HG03039 (cell line): ENCODE results near the gene ANKRD34A.

ENCODE experiments used
- ATAC-seq: cut with Tn5 transposase; IDR thresholded peaks from one replicate; pipeline ENCODE4 v1.9.1; 2021; ENCODE audit warnings: mild to moderate bottlenecking, moderate library complexity; ENCODE audit not compliant: unreplicated experiment

The ANKRD34A gene

GRCh38 chr1:145974721-145975120 is 10.3 kb upstream of the ANKRD34A start:
- no peak for ATAC-seq

- ATAC-seq, result no peak
Observed at GRCh38 chr1:145972580-145972979, 8.2 kb upstream of the ANKRD34A start.

- no peak for ATAC-seq
Observed at GRCh38 chr1:145967288-145967687, 2.9 kb upstream of the ANKRD34A start.

GRCh38 chr1:145965119-145965744 is 857 bp upstream of the ANKRD34A start:
- no peak for ATAC-seq

DNA sequence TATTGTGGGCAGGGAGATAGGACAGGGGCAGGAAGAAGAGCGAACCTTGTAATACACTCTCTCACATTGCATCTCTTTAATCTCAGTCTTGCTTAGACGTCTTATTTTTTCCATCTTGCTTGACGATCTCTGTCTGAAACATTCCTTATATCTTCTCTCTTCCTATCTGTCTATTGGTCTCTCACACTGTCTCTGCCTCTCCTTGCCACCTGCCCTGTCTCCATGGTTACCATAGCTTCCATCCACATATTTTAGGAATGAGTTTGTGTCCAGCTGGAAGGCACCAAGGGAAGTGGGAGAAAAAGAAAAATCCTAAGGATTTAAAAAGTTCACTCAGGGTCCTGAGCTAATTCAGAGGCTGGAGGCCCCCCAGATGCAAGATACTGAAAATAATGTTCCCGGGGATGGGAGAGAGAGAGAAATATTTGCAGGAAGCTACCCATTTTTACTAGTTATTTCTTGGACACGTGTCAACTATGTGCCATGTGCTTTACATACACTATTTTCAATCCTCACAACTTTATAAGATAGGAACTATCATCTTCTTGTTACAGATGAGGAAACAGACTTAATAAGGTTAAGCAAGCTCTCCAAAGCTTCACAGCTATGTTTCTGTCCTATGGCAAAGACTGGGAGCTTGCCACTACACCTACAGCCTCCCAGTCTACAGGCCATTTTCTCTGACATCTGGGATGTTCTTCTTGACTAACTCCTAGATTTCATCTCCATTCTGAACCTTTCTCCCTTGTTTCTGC is 933 bp downstream of the ANKRD34A start:
- no peak for ATAC-seq

GRCh38 chr1:145962157-145963102 is 1.9 kb downstream of the ANKRD34A start:
- ATAC-seq, result no peak

DNA sequence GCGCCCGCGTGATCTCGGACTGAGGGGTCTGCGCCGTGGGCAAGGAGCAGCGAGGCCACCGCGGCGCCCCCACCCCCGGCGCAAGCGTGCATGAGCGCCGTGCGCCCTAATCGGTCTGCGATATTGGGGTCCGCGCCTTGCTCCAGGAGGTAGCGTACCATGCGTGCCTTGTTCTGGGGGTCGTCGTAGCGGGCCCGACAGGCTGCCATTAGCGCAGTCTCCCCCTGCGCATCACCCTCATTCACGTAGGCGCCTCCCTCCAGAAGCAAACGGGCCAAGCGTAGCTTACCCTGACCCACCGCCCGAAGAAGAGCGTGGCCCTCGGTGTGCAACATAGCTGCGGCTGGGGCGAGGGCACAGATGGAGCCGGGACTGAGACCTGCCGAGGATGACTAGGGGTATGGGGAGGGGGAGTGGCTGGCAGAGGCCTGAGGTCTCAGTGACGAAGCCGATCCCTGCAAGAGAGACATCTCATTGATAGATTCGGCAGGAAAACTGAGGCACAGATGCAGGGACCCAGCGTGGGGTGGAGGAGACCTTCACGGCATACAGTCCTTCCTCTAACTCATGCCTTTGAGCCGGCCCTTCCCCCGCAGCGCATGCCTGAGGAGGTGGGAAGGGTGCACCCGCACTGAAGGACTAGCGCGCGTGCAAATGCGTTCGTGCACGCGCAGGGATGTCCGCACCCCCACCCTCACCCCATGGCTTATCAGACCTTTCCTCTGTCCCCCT is 2.8 kb downstream of the ANKRD34A start:
- no peak for ATAC-seq

- ATAC-seq, result no peak
Observed at GRCh38 chr1:145961109-145961424, 3.3 kb downstream of the ANKRD34A start.

DNA sequence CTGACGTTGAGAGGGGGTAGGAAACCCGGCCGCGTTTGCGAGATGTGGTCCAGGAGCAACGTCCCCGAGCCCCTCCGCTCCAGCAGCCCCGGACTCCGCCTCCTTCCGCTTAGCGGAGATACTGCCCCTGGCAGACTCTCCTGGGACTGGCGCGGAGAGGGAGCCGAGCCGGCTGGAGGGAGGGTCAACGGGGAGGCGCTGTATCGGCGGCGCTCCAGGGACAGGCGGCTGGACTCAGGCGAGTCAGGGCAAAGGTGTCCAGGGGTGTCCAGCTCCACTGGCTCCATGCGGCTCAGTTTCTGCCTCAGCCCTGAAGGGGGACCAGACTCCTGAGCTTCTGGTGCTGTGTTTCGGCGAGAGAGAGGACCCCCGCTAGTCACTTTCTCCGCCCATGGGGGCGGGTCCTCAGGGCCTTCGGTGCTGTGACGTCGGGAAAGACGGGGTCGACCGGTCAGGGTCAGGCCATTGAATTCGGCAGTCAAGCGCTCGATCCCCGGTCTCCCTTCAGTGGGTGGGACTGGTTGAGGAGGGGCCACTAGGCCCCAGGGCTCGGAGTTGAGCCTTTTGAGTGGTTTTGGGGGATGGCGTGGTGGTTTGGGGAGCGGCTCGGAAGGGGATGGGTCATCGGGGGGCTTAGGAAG is 3.8 kb downstream of the ANKRD34A start:
- no peak for ATAC-seq

- ATAC-seq, result no peak
Observed at GRCh38 chr1:145959957-145960467, 4.4 kb downstream of the ANKRD34A start.

DNA sequence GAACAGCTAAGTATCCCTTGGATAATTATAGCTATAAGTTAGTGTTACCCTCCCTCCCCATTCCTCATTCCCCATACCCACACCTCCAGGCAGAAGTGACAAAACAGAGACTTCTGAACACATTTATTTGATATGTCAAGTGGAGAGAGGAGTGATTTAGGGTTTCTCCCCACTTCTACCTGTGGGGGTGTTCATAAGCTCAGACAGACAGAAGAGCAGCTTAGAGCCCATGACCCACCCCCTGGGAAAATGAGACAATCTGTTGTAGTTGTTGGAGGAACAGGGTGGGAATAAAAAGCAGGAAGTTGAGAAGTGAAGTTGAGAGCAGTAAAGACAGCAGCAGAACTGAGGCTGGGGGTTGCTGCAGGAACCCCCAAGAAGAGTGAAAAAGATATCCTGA is 5.0 kb downstream of the ANKRD34A start:
- no peak for ATAC-seq

GRCh38 chr1:145958734-145959133 is 5.6 kb downstream of the ANKRD34A start:
- ATAC-seq, result no peak

- ATAC-seq, result peak; percentile 84
Observed at GRCh38 chr1:145957443-145958319, 6.7 kb downstream of the ANKRD34A start, which contains the start of gene LIX1L. Gene LIX1L, minus strand, starts transcription at chr1:145958017. Its CDS starts 90 bp downstream, at chr1:145957927.

DNA sequence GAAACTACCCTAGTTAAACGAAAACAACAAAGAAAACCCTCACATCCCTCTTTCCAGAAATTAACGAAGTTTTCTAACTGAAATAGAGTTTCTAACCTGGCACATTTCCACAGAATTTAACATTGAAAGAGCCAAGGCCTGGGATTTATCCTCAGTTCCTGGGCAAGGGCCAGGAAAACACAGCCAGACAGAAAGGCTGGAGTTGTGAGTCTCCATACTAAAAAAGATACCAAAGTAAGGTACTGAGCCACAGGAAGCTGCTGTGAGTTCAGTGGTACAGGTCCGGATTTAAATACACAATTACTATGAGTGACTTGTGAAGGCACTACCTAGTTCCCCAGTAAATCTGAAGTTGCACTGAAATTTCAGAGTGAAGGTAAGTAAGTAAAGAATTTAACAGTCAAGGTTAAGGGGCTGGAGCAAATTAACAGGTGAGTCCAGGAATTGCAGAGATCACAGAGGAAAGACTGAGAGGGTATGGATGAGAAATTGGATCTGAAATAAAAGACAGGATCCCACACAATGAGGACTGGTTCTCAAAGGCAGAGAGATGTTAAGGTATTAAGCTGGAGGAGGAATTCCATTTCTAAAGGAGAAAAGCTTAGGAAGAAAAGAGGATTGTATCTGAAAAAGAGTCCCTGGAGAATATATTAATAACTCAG is 7.5 kb downstream of the ANKRD34A start:
- no peak for ATAC-seq

DNA sequence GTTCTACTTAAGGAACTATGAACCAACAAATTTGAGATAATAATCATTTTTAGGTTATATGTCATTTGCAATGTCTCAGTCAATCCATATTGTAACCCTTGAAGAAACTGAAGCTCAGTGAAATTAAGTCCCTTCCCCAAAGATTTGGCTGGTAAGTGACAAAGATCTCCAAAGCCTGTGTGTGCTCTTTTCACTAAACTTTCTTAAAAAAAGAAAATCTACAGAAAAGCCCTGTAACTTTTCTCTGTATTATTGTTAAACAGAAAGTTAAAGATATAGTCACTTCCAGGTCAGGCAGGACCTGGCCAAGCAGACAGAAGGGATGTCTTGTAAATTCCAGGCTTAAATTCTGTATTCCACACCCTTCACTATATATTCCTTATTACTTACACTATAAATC is 8.0 kb downstream of the ANKRD34A start:
- no peak for ATAC-seq

DNA sequence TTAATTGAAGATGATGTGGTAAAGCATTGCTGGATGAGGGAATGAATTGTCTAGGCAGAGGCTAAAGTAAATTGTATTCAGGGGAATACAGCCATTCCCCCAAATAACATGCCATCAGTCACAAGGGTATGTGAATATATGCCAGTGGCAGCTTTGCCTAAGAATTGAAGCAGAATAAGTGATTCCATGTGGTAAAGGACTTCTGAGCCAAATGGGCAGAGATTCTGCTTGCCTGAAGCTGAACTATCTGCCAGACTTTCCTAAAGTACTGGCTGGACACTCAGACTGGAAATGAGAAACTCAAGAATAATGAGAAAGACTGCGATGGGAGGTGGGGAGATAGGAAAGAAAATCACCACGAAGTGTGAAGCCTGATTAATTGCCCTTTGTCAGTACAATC is 8.9 kb downstream of the ANKRD34A start:
- ATAC-seq, result no peak

DNA sequence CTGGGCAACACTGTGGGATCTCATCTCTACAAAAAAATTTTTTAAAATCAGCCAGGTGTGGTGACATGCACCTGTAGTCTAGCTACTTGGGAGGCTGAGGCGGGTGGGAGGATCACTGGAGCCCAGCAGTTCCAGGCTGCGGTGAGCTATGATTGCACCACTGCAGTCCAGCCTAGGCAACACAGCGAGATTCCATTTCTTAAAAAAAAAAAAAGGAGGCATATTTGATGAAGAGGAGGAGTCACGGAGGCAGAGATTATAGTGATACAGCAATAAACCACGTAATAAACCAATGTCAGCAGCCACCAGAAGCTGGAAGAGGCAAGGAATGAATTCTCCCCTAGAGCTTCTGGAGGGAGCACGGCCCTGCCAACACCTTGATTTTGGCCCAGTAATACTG is 10.5 kb downstream of the ANKRD34A start:
- ATAC-seq, result no peak

DNA sequence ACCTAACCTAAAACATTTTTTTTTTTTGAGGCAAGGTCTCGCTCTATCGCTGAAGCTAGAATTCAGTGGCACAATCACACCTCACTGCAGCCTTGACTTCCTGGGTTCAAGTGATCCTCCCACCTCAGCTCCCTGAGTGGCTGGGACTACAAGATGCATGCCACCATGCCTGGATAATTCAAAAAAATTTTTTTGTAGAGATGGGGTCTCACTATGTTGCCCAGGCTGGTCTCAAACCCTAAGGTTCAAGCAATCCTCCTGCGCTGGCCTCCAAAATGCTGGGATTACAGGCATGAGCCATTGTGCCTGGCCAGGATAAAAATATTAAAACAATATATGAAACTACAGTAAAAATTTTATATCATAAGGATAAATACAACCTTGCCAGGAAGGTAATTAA is 11.5 kb downstream of the ANKRD34A start:
- ATAC-seq, result no peak

DNA sequence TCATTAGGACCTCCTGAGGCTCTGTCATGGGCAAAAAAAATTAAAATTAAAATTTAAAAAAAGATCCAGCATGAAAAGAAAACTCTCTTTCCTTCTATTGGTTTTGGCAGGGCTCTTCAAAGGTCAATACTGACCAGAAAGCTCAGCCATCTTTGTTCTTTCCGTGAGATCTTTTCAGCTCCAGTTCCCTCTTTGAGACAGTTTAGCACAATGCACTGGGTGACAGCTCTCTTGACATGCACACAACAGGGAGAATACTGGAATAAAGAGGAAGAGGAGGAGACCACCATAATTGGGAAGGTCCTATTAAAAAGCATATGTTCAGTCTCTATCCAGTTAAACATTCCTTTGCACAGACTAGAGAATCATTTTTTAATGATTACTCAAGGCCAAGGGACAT is 12.8 kb downstream of the ANKRD34A start:
- no peak for ATAC-seq
